ENCODE data around the gene DUSP9.

DUSP9 gene

GRCh38 chrX:153626025-153626633 is 20.9 kb upstream of the DUSP9 start:
- in situ Hi-C loops (cut with MboI; ENCODE audit: low sequenced_read_pairs), result no loop called here
- DNase-seq (ENCODE audit: low spot score in 2 of 2), result no peak
- Histone ChIP-seq H3K4me3 (no peak overlapping the region), H3K4me1 (no peaks in the 10 kb centered on the region), H3K9me3 (peaks cover 6% of the 10 kb centered on the region; the same call in 1 of the 2 replicates), H3K27me3 (ENCODE audit: low read depth) (peaks cover 11% of the 10 kb centered on the region), H3K36me3 (replicated peaks) (no peaks in the 10 kb centered on the region)

- no peaks in the 10 kb centered on the region for H3K36me3 ChIP-seq (replicated peaks)
- no peaks in the 10 kb centered on the region for H3K4me1 ChIP-seq
- H3K27me3 ChIP-seq (ENCODE audit: low read depth), result peaks cover 3% of the 10 kb centered on the region
- in situ Hi-C loops (cut with MboI; ENCODE audit: low sequenced_read_pairs), result no loop called here
- H3K4me3 ChIP-seq, result no peak overlapping the region
- peaks cover 4% of the 10 kb centered on the region; the same call in 1 of the 2 replicates for H3K9me3 ChIP-seq
- no peak for DNase-seq (ENCODE audit: low spot score in 2 of 2)
Observed at GRCh38 chrX:153626863-153627674, 19.9 kb upstream of the DUSP9 start.

- Histone ChIP-seq H3K4me1 (no peaks in the 10 kb centered on the region), H3K27me3 (ENCODE audit: low read depth) (no peaks in the 10 kb centered on the region), H3K4me3 (no peak overlapping the region), H3K9me3 (peaks cover 4% of the 10 kb centered on the region; the same call in 1 of the 2 replicates), H3K36me3 (replicated peaks) (no peaks in the 10 kb centered on the region)
- in situ Hi-C loops (cut with MboI; ENCODE audit: low sequenced_read_pairs), result no loop called here
- no peak for DNase-seq (ENCODE audit: low spot score in 2 of 2)
Observed at GRCh38 chrX:153627675-153628111, 19.3 kb upstream of the DUSP9 start.

GRCh38 chrX:153628129-153628528 is 18.9 kb upstream of the DUSP9 start:
- Histone ChIP-seq H3K4me3 (no peak overlapping the region), H3K36me3 (replicated peaks) (no peaks in the 10 kb centered on the region), H3K27me3 (ENCODE audit: low read depth) (no peaks in the 10 kb centered on the region), H3K9me3 (peaks cover 4% of the 10 kb centered on the region; the same call in 1 of the 2 replicates), H3K4me1 (no peaks in the 10 kb centered on the region)
- in situ Hi-C loops (cut with MboI; ENCODE audit: low sequenced_read_pairs), result no loop called here
- no peak for DNase-seq (ENCODE audit: low spot score in 2 of 2)

GRCh38 chrX:153628665-153629064 is 18.3 kb upstream of the DUSP9 start:
- Histone ChIP-seq H3K36me3 (replicated peaks) (no peaks in the 10 kb centered on the region), H3K27me3 (ENCODE audit: low read depth) (no peaks in the 10 kb centered on the region), H3K4me1 (no peaks in the 10 kb centered on the region), H3K9me3 (peaks cover 4% of the 10 kb centered on the region; the same call in 1 of the 2 replicates), H3K4me3 (no peak overlapping the region)
- DNase-seq (ENCODE audit: low spot score in 2 of 2), result no peak
- in situ Hi-C loops (cut with MboI; ENCODE audit: low sequenced_read_pairs), result no loop called here

- in situ Hi-C loops (cut with MboI; ENCODE audit: low sequenced_read_pairs), result no loop called here
- H3K36me3 ChIP-seq (replicated peaks), result no peaks in the 10 kb centered on the region
- H3K4me3 ChIP-seq, result no peak overlapping the region
- H3K27me3 ChIP-seq (ENCODE audit: low read depth), result no peaks in the 10 kb centered on the region
- H3K4me1 ChIP-seq, result no peaks in the 10 kb centered on the region
- peaks cover 4% of the 10 kb centered on the region; the same call in 1 of the 2 replicates for H3K9me3 ChIP-seq
- no peak for DNase-seq (ENCODE audit: low spot score in 2 of 2)
Observed at GRCh38 chrX:153631346-153631745, 15.7 kb upstream of the DUSP9 start.

GRCh38 chrX:153631907-153632594 is 15.0 kb upstream of the DUSP9 start:
- Histone ChIP-seq H3K9me3 (peaks cover 4% of the 10 kb centered on the region; the same call in 1 of the 2 replicates), H3K4me3 (no peak overlapping the region), H3K36me3 (replicated peaks) (no peaks in the 10 kb centered on the region), H3K4me1 (no peaks in the 10 kb centered on the region), H3K27me3 (ENCODE audit: low read depth) (no peaks in the 10 kb centered on the region)
- no peak for DNase-seq (ENCODE audit: low spot score in 2 of 2)
- in situ Hi-C loops (cut with MboI; ENCODE audit: low sequenced_read_pairs), result no loop called here

- Histone ChIP-seq H3K9me3 (peaks cover 4% of the 10 kb centered on the region; the same call in 1 of the 2 replicates), H3K4me3 (no peak overlapping the region), H3K4me1 (no peaks in the 10 kb centered on the region), H3K36me3 (replicated peaks) (no peaks in the 10 kb centered on the region), H3K27me3 (ENCODE audit: low read depth) (no peaks in the 10 kb centered on the region)
- no peak for DNase-seq (ENCODE audit: low spot score in 2 of 2)
- in situ Hi-C loops (cut with MboI; ENCODE audit: low sequenced_read_pairs), result no loop called here
Observed at GRCh38 chrX:153632595-153632946, 14.4 kb upstream of the DUSP9 start.

GRCh38 chrX:153633048-153633447 is 14.0 kb upstream of the DUSP9 start:
- H3K4me3 ChIP-seq, result no peak overlapping the region
- peaks cover 4% of the 10 kb centered on the region; the same call in 1 of the 2 replicates for H3K9me3 ChIP-seq
- no peaks in the 10 kb centered on the region for H3K36me3 ChIP-seq (replicated peaks)
- H3K4me1 ChIP-seq, result no peaks in the 10 kb centered on the region
- no peak for DNase-seq (ENCODE audit: low spot score in 2 of 2)
- in situ Hi-C loops (cut with MboI; ENCODE audit: low sequenced_read_pairs), result no loop called here
- H3K27me3 ChIP-seq (ENCODE audit: low read depth), result no peaks in the 10 kb centered on the region

- no peak overlapping the region for H3K4me3 ChIP-seq
- no peaks in the 10 kb centered on the region for H3K4me1 ChIP-seq
- H3K27me3 ChIP-seq (ENCODE audit: low read depth), result no peaks in the 10 kb centered on the region
- no peaks in the 10 kb centered on the region for H3K36me3 ChIP-seq (replicated peaks)
- in situ Hi-C loops (cut with MboI; ENCODE audit: low sequenced_read_pairs), result no loop called here
- no peak for DNase-seq (ENCODE audit: low spot score in 2 of 2)
- peaks cover 4% of the 10 kb centered on the region; the same call in 1 of the 2 replicates for H3K9me3 ChIP-seq
Observed at GRCh38 chrX:153633607-153634180, 13.3 kb upstream of the DUSP9 start.

- no peaks in the 10 kb centered on the region for H3K36me3 ChIP-seq (replicated peaks)
- in situ Hi-C loops (cut with MboI; ENCODE audit: low sequenced_read_pairs), result no loop called here
- peaks cover 4% of the 10 kb centered on the region; the same call in 1 of the 2 replicates for H3K9me3 ChIP-seq
- no peak for DNase-seq (ENCODE audit: low spot score in 2 of 2)
- H3K4me1 ChIP-seq, result no peaks in the 10 kb centered on the region
- no peaks in the 10 kb centered on the region for H3K27me3 ChIP-seq (ENCODE audit: low read depth)
- H3K4me3 ChIP-seq, result no peak overlapping the region
Observed at GRCh38 chrX:153634236-153634635, 12.8 kb upstream of the DUSP9 start.

GRCh38 chrX:153634832-153635231 is 12.2 kb upstream of the DUSP9 start:
- in situ Hi-C loops (cut with MboI; ENCODE audit: low sequenced_read_pairs), result no loop called here

GRCh38 chrX:153635388-153635787 is 11.6 kb upstream of the DUSP9 start:
- Histone ChIP-seq H3K27me3 (ENCODE audit: low read depth) (no peaks in the 10 kb centered on the region), H3K4me1 (no peaks in the 10 kb centered on the region), H3K9me3 (peaks cover 4% of the 10 kb centered on the region; the same call in 1 of the 2 replicates), H3K36me3 (replicated peaks) (no peaks in the 10 kb centered on the region), H3K4me3 (no peak overlapping the region)
- DNase-seq (ENCODE audit: low spot score in 2 of 2), result no peak
- in situ Hi-C loops (cut with MboI; ENCODE audit: low sequenced_read_pairs), result no loop called here

More at GRCh38 chrX:153634832-153635231, 12.2 kb upstream of the DUSP9 start:
- Histone ChIP-seq H3K9me3 (peaks cover 4% of the 10 kb centered on the region; the same call in 1 of the 2 replicates), H3K27me3 (ENCODE audit: low read depth) (no peaks in the 10 kb centered on the region), H3K36me3 (replicated peaks) (no peaks in the 10 kb centered on the region), H3K4me3 (no peak overlapping the region), H3K4me1 (no peaks in the 10 kb centered on the region)
- no peak for DNase-seq (ENCODE audit: low spot score in 2 of 2)
